ENCODE measurements around the gene RTN4R.
"Not testable (repeated sequence)": the region's sequence is repeated elsewhere in the genome, so short reads cannot be mapped to it uniquely, and the experiment has no call there.

DNA sequence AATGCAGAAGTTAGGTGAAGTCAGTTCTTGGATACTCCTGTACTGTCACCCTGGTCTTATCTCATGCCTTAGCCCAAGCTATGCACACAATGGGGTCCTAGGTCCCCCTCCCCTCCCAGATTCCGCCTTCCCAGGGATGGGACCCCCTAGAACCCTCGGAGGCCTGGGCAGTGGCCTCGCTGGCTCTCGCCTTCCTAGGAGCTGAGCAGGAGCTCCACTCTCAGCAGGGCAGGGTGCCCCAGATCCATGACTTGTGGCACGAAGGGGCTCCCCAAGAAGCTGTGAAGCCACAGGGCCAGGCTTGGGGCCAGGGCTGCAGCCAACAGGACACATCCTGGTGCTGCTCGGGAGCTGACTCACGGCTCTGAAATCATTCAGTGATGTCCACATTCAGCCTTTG lies 42.1 kb upstream of the RTN4R start:
- not testable (repeated sequence) for TF ChIP-seq ARID3A (IDR thresholded peaks at IDR 0.05; ENCODE audit: borderline replicate concordance, low read depth, low read length); GATAD2A (IDR thresholded peaks at IDR 0.05); EP300 (IDR thresholded peaks at IDR 0.05; ENCODE audit: low read length); CTCF (IDR thresholded peaks at IDR 0.05 in 2 of 3, conservative IDR thresholded peaks at IDR 0.05 in 1 of 3; ENCODE audit: insufficient read depth in 2 of 3, low read depth in 1 of 3, low read length in 3 of 3); TFAP4 (CRISPR knock-in tag; IDR thresholded peaks at IDR 0.05; ENCODE audit: borderline replicate concordance); EZH2 (IDR thresholded peaks at IDR 0.05; ENCODE audit: borderline replicate concordance, low read depth, low read length); NKRF (IDR thresholded peaks at IDR 0.05; ENCODE audit: borderline replicate concordance); PRPF4 (IDR thresholded peaks at IDR 0.05; ENCODE audit: insufficient read depth, low read depth, low read length, poor library complexity, severe bottlenecking); ZNF395 (CRISPR knock-in tag; IDR thresholded peaks at IDR 0.05); USF2 (CRISPR knock-in tag; IDR thresholded peaks at IDR 0.05); POLR2A (conservative IDR thresholded peaks at IDR 0.05); POLR2AphosphoS2 (IDR thresholded peaks at IDR 0.05; ENCODE audit: low read length); SIRT6 (IDR thresholded peaks at IDR 0.05; ENCODE audit: low read depth, low read length); NELFE (IDR thresholded peaks at IDR 0.05; ENCODE audit: insufficient read depth, insufficient read length)

All from K562 (cell line).